Spleen (tissue), 7 donors: ENCODE measurements around the gene NHLRC4.

ENCODE experiments used
- CTCF ChIP-seq, 11 experiments: fragments of 200-600 bp in 7 of 11; fragments of 450-650 bp in 4 of 11; sonication (generic) in 4 of 11; IDR thresholded peaks in 8 of 11; conservative IDR thresholded peaks in 3 of 11; 1 replicate in 7 of 11; 2 replicates in 4 of 11; pipeline versions ENCODE4 v1.4.0 to v1.8.0; 2016 to 2021; ENCODE audit warnings: antibody characterized with exemption in 11 of 11, inconsistent platforms in 4 of 11, mild to moderate bottlenecking in 1 of 11
- POLR2AphosphoS5 ChIP-seq, 3 donors: sonication (generic); formaldehyde crosslinking; IDR thresholded peaks; one replicate each; pipeline ENCODE4 v1.5.1; 2017; ENCODE audit warnings: antibody characterized with exemption in 3 of 3
- donor health status: DM: no; HTN: no; CAD: no; lungs with moderate emphysema.
- donor health status: DM: no; HTN: no; CAD: no.
- donor health status: DM: no; HTN: no; CAD: no.

- no peak for TF ChIP-seq CTCF (IDR thresholded peaks at IDR 0.05 in 8 of 11, conservative IDR thresholded peaks at IDR 0.05 in 3 of 11)
- TF ChIP-seq POLR2AphosphoS5 (IDR thresholded peaks at IDR 0.05), result no peak
These were observed 46.7 kb upstream of the NHLRC4 start for GRCh38 chr16:519841-520687.
